Stimulated activated CD4-positive, alpha-beta T cell treated with anti-CD3 and anti-CD28 coated beads, Interleukin-12 subunit alpha, Interleukin-12 subunit beta, amount 100 ng/mL, for 24 hours (primary cell): ENCODE measurements around the gene ZFAND4.
"Not testable (repeated sequence)": the region's sequence is repeated elsewhere in the genome, so short reads cannot be mapped to it uniquely, and the experiment has no call there.

Source experiments
- DNase-seq, 2 experiments: peaks; one replicate each; pipeline ENCODE4 v3.0.0-alpha.2; 2020; ENCODE audit warnings: low read depth in 2 of 2

The ZFAND4 gene

DNA sequence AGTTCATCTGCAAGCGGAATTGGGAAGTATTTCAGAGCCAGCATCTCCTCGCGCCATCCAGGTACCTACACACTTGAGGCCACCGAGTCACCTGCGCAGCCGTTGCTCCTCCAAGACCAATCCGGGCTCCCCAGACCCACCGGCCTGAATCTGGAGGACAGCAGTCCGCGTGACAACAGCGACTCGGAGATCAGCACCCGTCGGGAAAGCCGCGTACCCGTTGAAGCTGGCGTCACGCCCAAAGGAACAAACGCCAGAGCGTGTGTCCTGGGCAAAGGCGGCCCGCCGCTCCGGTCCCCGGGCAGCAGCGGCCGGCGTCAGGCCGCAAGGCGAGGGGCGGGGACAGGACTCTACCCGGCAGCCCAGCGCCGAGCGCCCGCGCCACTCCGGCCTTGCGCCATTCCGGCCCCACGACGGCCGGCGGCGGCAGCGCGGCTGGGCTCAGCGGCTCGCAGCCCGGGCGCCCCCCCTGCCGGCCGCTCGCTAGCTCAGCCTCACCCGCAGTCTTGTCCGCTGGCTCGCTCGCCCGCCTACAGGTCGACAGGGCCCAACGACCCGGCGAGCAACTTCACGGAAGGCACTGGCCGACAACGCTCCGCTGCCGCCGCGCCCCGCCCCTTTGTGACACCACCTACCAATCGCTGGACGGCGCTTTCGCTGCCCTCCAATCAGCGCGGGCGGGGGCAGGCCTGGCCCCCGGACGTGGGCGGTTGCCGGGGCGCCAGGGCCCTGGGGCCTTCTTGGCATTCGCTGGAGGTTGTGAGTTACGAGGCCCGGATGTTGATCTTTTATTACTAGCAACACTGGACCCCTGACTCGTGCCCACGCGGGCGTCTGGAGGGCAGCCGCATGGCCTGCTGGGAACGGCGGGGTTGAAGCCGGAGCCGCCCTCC, at the start of gene ZFAND4:
TSS of gene ZFAND4 (minus strand) at position 592 of the 893 bp plus-strand sequence. CDS start 9,047 bp downstream, outside the sequence.
- DNase-seq, result peak; percentile 82 to 93

GRCh38 chr10:45721503-45721902, 48.9 kb upstream of the ZFAND4 start:
- not testable (repeated sequence) for DNase-seq

DNA sequence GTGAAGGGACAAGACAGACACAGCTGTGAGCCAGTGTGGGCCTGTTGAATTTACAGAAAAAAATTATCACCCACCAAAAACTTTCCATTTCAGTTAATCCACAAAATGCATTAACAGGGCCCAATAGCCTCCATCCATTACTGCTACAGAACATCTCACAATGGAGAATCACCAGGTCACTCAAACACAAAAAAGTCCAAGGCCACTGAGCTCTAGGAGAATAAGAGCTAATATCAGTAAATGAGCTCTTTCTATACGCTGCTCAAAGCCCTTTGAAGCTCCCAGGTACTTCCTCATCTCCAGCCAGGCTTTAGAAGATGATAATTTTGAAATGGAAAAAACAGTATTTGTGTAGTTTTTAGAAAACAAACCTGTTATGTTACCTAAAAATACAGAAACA, 45.1 kb upstream of the ZFAND4 start:
- DNase-seq, result not testable (repeated sequence)

DNA sequence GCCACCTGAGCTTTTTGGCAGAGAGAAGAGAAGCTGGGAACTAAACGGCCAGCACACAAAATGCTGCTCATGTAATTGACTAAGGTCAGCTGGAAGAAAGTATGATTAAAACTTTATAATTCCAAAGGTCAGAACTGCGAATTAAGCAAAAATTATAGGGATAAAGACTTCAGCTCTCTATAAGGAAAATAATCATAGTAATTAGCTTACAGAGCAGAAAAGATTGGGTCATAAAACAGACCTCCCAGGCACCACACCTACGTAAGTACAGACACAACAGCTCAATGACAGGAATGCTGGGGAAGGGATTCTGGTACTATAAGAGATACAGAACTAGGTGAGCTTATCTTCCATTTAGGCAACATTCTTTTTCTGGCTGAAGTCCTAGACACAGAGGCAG, 44.5 kb upstream of the ZFAND4 start:
- DNase-seq, result not testable (repeated sequence)

DNA sequence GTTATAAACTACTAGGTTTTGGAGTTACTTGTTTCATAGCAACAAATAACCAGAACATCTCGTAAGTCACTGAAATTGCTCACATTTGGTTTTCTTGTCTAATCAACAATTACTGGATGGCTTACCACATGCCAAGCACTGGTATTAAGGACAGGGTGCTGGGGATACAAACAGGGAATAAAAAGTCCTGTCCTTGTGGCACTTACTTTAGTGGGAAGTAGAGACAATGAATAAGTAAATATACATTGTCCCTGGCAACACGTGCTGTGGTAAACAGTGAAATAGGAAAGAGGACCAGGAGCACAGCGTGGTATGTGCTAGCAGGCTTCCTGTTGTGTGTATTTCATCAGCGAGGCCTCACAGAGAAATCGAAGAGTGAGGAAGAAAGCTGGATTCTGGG, 38.7 kb upstream of the ZFAND4 start:
- DNase-seq, result not testable (repeated sequence)

- DNase-seq, result not testable (repeated sequence)
Measured at GRCh38 chr10:45710200-45710796, 37.7 kb upstream of the ZFAND4 start.

- DNase-seq, result not testable (repeated sequence)
Measured at GRCh38 chr10:45678467-45678866, 5.9 kb upstream of the ZFAND4 start.

- no peak for DNase-seq
Measured at GRCh38 chr10:45675388-45675787, 2.8 kb upstream of the ZFAND4 start.

GRCh38 chr10:45673074-45673648, 589 bp upstream of the ZFAND4 start:
- DNase-seq, result no peak

- not testable (repeated sequence) for DNase-seq
Measured at GRCh38 chr10:45671300-45671699, 1.3 kb downstream of the ZFAND4 start.

GRCh38 chr10:45669897-45670296, 2.7 kb downstream of the ZFAND4 start:
- DNase-seq, result not testable (repeated sequence)

DNA sequence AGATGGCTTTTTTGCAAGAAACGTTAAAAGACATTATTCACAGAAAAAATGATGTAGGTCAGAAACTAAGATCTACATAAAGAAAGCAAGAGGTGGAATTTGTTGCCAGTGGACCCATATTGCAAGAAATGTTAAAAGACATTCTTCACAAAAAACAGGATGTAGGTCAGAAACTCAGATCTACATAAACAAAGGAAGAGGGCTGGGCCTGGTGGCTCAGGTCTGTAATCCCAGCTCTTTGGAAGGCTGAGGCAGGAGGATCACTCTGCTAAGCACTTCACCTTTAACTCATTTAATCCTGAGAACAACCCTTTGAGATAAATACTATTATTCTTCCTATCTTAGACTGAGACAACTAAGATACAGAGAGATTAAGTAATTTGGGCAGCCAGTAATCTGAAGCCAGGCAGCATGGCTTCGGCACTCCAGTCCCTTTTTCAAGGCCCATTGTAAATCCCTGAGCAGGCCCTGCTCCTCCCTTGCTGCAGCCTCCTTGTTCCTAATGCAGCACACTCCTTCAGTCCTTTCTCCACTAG, 11.6 kb downstream of the ZFAND4 start:
- DNase-seq, result no peak

DNA sequence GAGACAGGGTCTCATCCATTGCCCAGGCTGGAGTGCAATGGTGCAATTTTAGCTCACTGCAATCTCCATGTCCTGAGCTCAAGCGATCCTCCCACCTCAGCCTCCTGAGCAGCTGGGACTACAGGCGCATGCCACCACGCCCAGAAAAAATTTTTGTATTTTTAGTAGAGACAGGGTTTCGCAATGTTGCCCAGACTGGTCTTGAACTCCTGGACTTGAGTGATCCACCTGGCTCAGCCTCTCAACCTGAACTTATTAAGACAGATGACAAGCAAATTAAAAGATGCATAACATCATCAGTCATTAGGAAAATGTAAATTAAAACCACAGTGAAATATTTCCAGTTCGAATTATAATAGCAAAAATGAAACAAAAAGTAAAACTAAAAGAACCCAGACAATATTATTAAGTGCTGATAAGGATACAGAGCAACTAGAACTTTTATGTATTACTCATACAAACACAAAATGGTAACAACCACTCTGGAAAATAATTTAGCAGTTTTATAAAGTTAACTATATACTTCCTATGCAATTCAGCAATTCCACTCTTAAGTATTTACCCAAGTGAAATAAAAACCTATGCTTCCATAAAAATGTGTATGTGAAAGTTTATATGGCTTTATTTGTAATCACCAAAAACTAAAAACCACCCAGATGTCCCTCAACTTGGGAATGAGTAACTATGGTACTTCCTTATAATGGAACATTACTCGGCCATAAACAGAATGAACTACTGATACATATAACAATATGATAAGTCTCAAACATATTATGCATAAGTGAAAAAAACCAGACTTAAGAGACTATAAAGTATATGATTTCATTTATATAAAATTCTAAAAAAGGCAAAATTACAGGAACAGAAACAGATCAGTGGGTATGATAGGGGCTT, 15.3 kb downstream of the ZFAND4 start:
- DNase-seq, result no peak

GRCh38 chr10:45655219-45655618, 17.4 kb downstream of the ZFAND4 start:
- no peak for DNase-seq

- DNase-seq, result not testable (repeated sequence)
Measured at GRCh38 chr10:45654753-45655141, 17.8 kb downstream of the ZFAND4 start.

- no peak for DNase-seq
Measured at GRCh38 chr10:45653454-45653853, 19.1 kb downstream of the ZFAND4 start.

GRCh38 chr10:45652511-45652910, 20.1 kb downstream of the ZFAND4 start:
- DNase-seq, result no peak

GRCh38 chr10:45649296-45649695, 23.3 kb downstream of the ZFAND4 start:
- no peak for DNase-seq

- no peak for DNase-seq
Measured at GRCh38 chr10:45647118-45647517, 25.5 kb downstream of the ZFAND4 start.

GRCh38 chr10:45646384-45647050, 26.1 kb downstream of the ZFAND4 start:
- no peak for DNase-seq

DNA sequence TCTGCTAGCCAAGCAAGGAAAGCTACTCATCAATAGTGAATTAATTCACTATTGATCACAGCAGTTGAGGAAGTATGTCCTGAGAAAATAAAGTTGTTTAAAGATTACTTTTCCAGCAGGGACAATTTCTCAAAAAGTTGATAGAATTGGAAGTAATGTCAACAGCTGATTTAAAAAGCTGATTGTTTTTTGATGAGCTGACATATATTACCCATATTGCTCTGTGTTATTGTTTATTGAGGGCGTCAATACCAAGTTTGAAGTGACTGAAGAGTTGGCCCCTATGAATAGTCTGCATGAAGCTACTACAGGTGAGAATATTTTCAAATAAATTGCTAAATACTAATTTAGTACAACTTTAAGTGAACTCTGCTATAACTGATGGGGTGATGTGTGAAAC, 28.0 kb downstream of the ZFAND4 start:
- no peak for DNase-seq
